ENCODE measurements around the gene MAD1L1.

- no peak for TF ChIP-seq GATA2 (IDR thresholded peaks at IDR 0.05; ENCODE audit: low read depth, low read length)
- TF ChIP-seq GATA3 (IDR thresholded peaks at IDR 0.05; ENCODE audit: low read depth, low read length), result no peak
Observed at GRCh38 chr7:2168615-2169311, 64.0 kb downstream of the MAD1L1 start.
